Suppressor macrophage treated with lipopolysaccharide for 1 hour (primary cell): Measurements from ENCODE around the gene SLC5A2.
"Not testable (repeated sequence)": the region's sequence is repeated elsewhere in the genome, so short reads cannot be mapped to it uniquely, and the experiment has no call there.

Experiments used
- DNase-seq, 3 donors: peaks; one replicate each; pipeline ENCODE4 v3.0.0-alpha.2; 2020 to 2022

The SLC5A2 gene

GRCh38 chr16:31483081-31483480, at the start of gene SLC5A2:
Gene SLC5A2 (plus strand): TSS chr16:31483123. CDS start chr16:31483137, 14 bp downstream.
- no peak for DNase-seq

GRCh38 chr16:31435341-31436220, 47.3 kb upstream of the SLC5A2 start:
- no peak for DNase-seq

- no peak for DNase-seq
Observed at GRCh38 chr16:31436221-31437045, 46.5 kb upstream of the SLC5A2 start.

GRCh38 chr16:31438414-31438813, 44.5 kb upstream of the SLC5A2 start:
- DNase-seq, result no peak

- not testable (repeated sequence) for DNase-seq
Observed at GRCh38 chr16:31439023-31439422, 43.9 kb upstream of the SLC5A2 start.

GRCh38 chr16:31439519-31439918, 43.4 kb upstream of the SLC5A2 start:
- no peak for DNase-seq

GRCh38 chr16:31440516-31441184, 42.3 kb upstream of the SLC5A2 start:
- DNase-seq, result no peak

GRCh38 chr16:31441956-31442355, 41.0 kb upstream of the SLC5A2 start:
- DNase-seq, result no peak

GRCh38 chr16:31445931-31446330, 37.0 kb upstream of the SLC5A2 start:
- DNase-seq, result not testable (repeated sequence)

- DNase-seq, result no peak
Observed at GRCh38 chr16:31451201-31451600, 31.7 kb upstream of the SLC5A2 start.

GRCh38 chr16:31451681-31452351, 31.1 kb upstream of the SLC5A2 start:
- peak; percentile 53 to 69 (median 56) for DNase-seq

- DNase-seq, result peak in 2 of 3 donors; percentile 32 to 59
Observed at GRCh38 chr16:31452631-31453106, 30.3 kb upstream of the SLC5A2 start.

GRCh38 chr16:31453255-31454204, 29.4 kb upstream of the SLC5A2 start:
- peak; percentile 94 to 98 (median 94) for DNase-seq

- DNase-seq, result peak; percentile 62 to 82 (median 74)
Observed at GRCh38 chr16:31455601-31456314, 27.2 kb upstream of the SLC5A2 start.

- no peak for DNase-seq
Observed at GRCh38 chr16:31456988-31457360, 25.9 kb upstream of the SLC5A2 start.

GRCh38 chr16:31458073-31458843, 24.7 kb upstream of the SLC5A2 start:
- peak; percentile 73 to 92 (median 77) for DNase-seq

GRCh38 chr16:31458844-31459686, 23.9 kb upstream of the SLC5A2 start, which contains the start of gene ARMC5:
Gene ARMC5 (plus strand): TSS chr16:31459501. CDS start chr16:31459525, 24 bp downstream.
- DNase-seq, result peak; percentile 98 to 99 (median 99)
